ENCODE measurements around the gene C1orf105. TPM values are rescaled to one million over a fixed set of nuclear protein-coding genes. Genes with fewer than 3 reads are reported as not detected.

C1orf105 gene
- total and polyA plus RNA-seq, 2 experiments from 2014 or later = not detected

- H4K20me1 ChIP-seq (replicated peaks; ENCODE audit: insufficient read depth) = no peaks in the 10 kb centered on the region
- peaks cover 11% of the 10 kb centered on the region; the same call in 1 of the 2 replicates for H3K9me2 ChIP-seq (ENCODE audit: insufficient read depth)
- no peak overlapping the region for H3K4me2 ChIP-seq
- Mint-ChIP-seq H3K4me3 (no peak overlapping the region), H3K27ac (no peak overlapping the region), H3K36me3 (ENCODE audit: low read depth) (no peaks in the 10 kb centered on the region; the same call in 2 of the 3 replicates), H3K4me1 (0 out of 3 replicates have a peak, but pooled peaks cover 2% of the 10 kb centered on the region), H3K9me3 (no peaks in the 10 kb centered on the region), H3K27me3 (ENCODE audit: insufficient read depth, low read depth, poor library complexity) (peaks cover 7% of the 10 kb centered on the region)
- ATAC-seq (no peak), DNase-seq (ENCODE audit: low spot score) (no peak)
- no peak overlapping the region for H3K27ac ChIP-seq (ENCODE audit: low read depth)
- no peak overlapping the region for H3K4me3 ChIP-seq
- no peaks in the 10 kb centered on the region for H3K27me3 ChIP-seq (ENCODE audit: insufficient read depth)
- no peaks in the 10 kb centered on the region for H3K36me3 ChIP-seq (ENCODE audit: insufficient read depth)
- TF ChIP-seq EZH2phosphoT487 (IDR thresholded peaks at IDR 0.05; ENCODE audit: unreplicated experiment) = no peak
- TF ChIP-seq STAT1 (IDR thresholded peaks at IDR 0.05; ENCODE audit: unreplicated experiment) = no peak
- no peak for TF ChIP-seq ETS1 (IDR thresholded peaks at IDR 0.05)
- TF ChIP-seq ZNF331 (CRISPR knock-in tag; IDR thresholded peaks at IDR 0.05; ENCODE audit: low read depth) = no peak
- TF ChIP-seq POLR2AphosphoS5 (IDR thresholded peaks at IDR 0.05; ENCODE audit: low read depth) = no peak
- TF ChIP-seq CREB1 (CRISPR knock-in tag; IDR thresholded peaks at IDR 0.05; ENCODE audit: low read depth) = no peak
- TF ChIP-seq ZNF114 (CRISPR knock-in tag; IDR thresholded peaks at IDR 0.05) = no peak
- TF ChIP-seq REST (IDR thresholded peaks at IDR 0.05; ENCODE audit: unreplicated experiment) = no peak
- no peak for TF ChIP-seq NANOG (IDR thresholded peaks at IDR 0.05; ENCODE audit: borderline replicate concordance)
- TF ChIP-seq, protein P1, sequence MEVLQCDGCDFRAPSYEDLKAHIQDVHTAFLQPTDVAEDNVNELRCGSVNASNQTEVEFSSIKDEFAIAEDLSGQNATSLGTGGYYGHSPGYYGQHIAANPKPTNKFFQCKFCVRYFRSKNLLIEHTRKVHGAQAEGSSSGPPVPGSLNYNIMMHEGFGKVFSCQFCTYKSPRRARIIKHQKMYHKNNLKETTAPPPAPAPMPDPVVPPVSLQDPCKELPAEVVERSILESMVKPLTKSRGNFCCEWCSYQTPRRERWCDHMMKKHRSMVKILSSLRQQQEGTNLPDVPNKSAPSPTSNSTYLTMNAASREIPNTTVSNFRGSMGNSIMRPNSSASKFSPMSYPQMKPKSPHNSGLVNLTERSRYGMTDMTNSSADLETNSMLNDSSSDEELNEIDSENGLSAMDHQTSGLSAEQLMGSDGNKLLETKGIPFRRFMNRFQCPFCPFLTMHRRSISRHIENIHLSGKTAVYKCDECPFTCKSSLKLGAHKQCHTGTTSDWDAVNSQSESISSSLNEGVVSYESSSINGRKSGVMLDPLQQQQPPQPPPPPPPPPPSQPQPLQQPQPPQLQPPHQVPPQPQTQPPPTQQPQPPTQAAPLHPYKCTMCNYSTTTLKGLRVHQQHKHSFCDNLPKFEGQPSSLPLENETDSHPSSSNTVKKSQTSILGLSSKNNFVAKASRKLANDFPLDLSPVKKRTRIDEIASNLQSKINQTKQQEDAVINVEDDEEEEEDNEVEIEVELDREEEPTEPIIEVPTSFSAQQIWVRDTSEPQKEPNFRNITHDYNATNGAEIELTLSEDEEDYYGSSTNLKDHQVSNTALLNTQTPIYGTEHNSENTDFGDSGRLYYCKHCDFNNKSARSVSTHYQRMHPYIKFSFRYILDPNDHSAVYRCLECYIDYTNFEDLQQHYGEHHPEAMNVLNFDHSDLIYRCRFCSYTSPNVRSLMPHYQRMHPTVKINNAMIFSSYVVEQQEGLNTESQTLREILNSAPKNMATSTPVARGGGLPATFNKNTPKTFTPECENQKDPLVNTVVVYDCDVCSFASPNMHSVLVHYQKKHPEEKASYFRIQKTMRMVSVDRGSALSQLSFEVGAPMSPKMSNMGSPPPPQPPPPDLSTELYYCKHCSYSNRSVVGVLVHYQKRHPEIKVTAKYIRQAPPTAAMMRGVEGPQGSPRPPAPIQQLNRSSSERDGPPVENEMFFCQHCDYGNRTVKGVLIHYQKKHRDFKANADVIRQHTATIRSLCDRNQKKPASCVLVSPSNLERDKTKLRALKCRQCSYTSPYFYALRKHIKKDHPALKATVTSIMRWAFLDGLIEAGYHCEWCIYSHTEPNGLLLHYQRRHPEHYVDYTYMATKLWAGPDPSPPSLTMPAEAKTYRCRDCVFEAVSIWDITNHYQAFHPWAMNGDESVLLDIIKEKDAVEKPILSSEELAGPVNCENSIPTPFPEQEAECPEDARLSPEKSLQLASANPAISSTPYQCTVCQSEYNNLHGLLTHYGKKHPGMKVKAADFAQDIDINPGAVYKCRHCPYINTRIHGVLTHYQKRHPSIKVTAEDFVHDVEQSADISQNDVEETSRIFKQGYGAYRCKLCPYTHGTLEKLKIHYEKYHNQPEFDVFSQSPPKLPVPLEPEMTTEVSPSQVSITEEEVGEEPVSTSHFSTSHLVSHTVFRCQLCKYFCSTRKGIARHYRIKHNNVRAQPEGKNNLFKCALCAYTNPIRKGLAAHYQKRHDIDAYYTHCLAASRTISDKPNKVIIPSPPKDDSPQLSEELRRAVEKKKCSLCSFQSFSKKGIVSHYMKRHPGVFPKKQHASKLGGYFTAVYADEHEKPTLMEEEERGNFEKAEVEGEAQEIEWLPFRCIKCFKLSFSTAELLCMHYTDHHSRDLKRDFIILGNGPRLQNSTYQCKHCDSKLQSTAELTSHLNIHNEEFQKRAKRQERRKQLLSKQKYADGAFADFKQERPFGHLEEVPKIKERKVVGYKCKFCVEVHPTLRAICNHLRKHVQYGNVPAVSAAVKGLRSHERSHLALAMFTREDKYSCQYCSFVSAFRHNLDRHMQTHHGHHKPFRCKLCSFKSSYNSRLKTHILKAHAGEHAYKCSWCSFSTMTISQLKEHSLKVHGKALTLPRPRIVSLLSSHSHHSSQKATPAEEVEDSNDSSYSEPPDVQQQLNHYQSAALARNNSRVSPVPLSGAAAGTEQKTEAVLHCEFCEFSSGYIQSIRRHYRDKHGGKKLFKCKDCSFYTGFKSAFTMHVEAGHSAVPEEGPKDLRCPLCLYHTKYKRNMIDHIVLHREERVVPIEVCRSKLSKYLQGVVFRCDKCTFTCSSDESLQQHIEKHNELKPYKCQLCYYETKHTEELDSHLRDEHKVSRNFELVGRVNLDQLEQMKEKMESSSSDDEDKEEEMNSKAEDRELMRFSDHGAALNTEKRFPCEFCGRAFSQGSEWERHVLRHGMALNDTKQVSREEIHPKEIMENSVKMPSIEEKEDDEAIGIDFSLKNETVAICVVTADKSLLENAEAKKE (CRISPR knock-in tag; IDR thresholded peaks at IDR 0.05) = no peak
- TF ChIP-seq EZH2 (IDR thresholded peaks at IDR 0.05; ENCODE audit: low read depth, unreplicated experiment) = no peak
- TF ChIP-seq, protein P2, sequence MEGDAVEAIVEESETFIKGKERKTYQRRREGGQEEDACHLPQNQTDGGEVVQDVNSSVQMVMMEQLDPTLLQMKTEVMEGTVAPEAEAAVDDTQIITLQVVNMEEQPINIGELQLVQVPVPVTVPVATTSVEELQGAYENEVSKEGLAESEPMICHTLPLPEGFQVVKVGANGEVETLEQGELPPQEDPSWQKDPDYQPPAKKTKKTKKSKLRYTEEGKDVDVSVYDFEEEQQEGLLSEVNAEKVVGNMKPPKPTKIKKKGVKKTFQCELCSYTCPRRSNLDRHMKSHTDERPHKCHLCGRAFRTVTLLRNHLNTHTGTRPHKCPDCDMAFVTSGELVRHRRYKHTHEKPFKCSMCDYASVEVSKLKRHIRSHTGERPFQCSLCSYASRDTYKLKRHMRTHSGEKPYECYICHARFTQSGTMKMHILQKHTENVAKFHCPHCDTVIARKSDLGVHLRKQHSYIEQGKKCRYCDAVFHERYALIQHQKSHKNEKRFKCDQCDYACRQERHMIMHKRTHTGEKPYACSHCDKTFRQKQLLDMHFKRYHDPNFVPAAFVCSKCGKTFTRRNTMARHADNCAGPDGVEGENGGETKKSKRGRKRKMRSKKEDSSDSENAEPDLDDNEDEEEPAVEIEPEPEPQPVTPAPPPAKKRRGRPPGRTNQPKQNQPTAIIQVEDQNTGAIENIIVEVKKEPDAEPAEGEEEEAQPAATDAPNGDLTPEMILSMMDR (conservative IDR thresholded peaks at IDR 0.05; ENCODE audit: low read depth in 2 of 2) = no peak
- no peak for TF ChIP-seq JUNB (IDR thresholded peaks at IDR 0.05; ENCODE audit: unreplicated experiment)
- H3K4me1 ChIP-seq (ENCODE audit: insufficient read depth) = no peaks in the 10 kb centered on the region; the same call in 1 of the 2 replicates
- peak overlapping the region; percentile 97; the same call in 1 of the 2 replicates for H2AFZ ChIP-seq
- H3K79me2 ChIP-seq (replicated peaks; ENCODE audit: insufficient read depth) = no peaks in the 10 kb centered on the region
- no peaks in the 10 kb centered on the region for H3F3A ChIP-seq (replicated peaks; ENCODE audit: low read depth)
Observed at GRCh38 chr1:172451002-172451443, 30.5 kb downstream of the C1orf105 start.
